ENCODE data around the gene KCTD12.
"Not testable (repeated sequence)": the region's sequence is repeated elsewhere in the genome, so short reads cannot be mapped to it uniquely, and the experiment has no call there.

KCTD12 gene

GRCh38 chr13:76903544-76904162, 17.4 kb upstream of the KCTD12 start:
- Mint-ChIP-seq H3K27ac (no peak overlapping the region), H3K9me3 (peaks cover 13% of the 10 kb centered on the region), H3K4me3 (no peak overlapping the region), H3K4me1 (ENCODE audit: low read depth) (no peaks in the 10 kb centered on the region), H3K27me3 (peaks cover 21% of the 10 kb centered on the region), H3K36me3 (ENCODE audit: low read depth) (peaks cover 8% of the 10 kb centered on the region)
- intact Hi-C loops (cut with micrococcal nuclease) = loop anchor here (1.0 to 10.0 kb wide), 6 partner anchors 79 to 1209 kb away; no protein-coding TSS in a partner anchor

DNA sequence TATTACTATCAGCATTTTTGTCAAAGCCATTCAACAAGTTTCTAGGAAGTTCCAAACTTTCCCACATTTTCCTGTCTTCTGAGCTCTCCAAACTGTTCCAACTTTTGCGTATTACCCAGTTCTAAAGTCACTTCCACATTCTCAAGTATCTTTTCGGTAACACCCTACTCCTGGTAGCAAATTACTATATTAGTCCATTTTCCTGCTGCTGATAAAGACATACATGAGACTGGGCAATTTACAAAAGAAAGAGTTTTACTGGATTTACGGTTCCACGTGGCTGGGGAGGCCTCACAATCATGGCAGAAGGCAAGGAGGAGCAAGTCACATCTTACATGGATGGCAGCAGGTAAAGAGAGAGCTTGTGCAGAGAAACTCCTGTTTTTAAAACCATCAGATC, 12.9 kb upstream of the KCTD12 start:
- H3K36me3 Mint-ChIP-seq (ENCODE audit: low read depth); intact Hi-C loops (cut with micrococcal nuclease); H3K4me3 Mint-ChIP-seq; H3K4me1 Mint-ChIP-seq (ENCODE audit: low read depth); H3K27ac Mint-ChIP-seq: not testable (repeated sequence)
- H3K9me3 Mint-ChIP-seq = peaks cover 29% of the 10 kb centered on the region
- peaks cover 11% of the 10 kb centered on the region for H3K27me3 Mint-ChIP-seq

- intact Hi-C loops (cut with micrococcal nuclease); H3K4me3 Mint-ChIP-seq; H3K27ac Mint-ChIP-seq; H3K27me3 Mint-ChIP-seq; H3K36me3 Mint-ChIP-seq (ENCODE audit: low read depth): not testable (repeated sequence)
- peaks cover 29% of the 10 kb centered on the region for H3K9me3 Mint-ChIP-seq
- peaks cover 12% of the 10 kb centered on the region for H3K4me1 Mint-ChIP-seq (ENCODE audit: low read depth)
Measured at GRCh38 chr13:76897171-76897570, 11.0 kb upstream of the KCTD12 start.

GRCh38 chr13:76894401-76895110, 8.4 kb upstream of the KCTD12 start:
- no peak overlapping the region for H3K4me3 Mint-ChIP-seq
- peaks cover 25% of the 10 kb centered on the region for H3K9me3 Mint-ChIP-seq
- H3K27ac Mint-ChIP-seq = no peak overlapping the region
- H3K27me3 Mint-ChIP-seq = peaks cover 4% of the 10 kb centered on the region
- peaks cover 9% of the 10 kb centered on the region for H3K36me3 Mint-ChIP-seq (ENCODE audit: low read depth)
- peaks cover 12% of the 10 kb centered on the region for H3K4me1 Mint-ChIP-seq (ENCODE audit: low read depth)
- intact Hi-C loops (cut with micrococcal nuclease) = no loop called here

DNA sequence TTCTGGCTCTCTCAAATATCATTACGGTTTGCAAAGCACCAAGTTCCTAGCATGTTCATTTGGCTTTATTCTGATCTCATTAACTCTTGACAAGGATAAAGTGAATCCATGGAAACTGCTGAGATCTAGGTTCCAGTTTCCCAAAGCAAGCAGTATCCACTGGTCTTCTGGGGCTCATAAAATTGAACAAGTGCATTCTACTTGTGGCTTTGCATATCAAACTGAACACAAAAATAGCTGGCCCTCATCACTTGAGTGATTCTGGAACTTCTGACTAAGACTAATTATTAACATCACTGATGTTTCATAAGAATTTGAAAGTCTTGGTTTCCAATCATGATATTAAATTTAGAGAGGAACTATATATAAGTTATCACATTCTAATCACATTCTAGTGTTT, 6.3 kb upstream of the KCTD12 start:
- no peak overlapping the region for H3K27ac Mint-ChIP-seq
- intact Hi-C loops (cut with micrococcal nuclease) = no loop called here
- peaks cover 12% of the 10 kb centered on the region for H3K9me3 Mint-ChIP-seq
- peaks cover 4% of the 10 kb centered on the region for H3K27me3 Mint-ChIP-seq
- no peaks in the 10 kb centered on the region for H3K36me3 Mint-ChIP-seq (ENCODE audit: low read depth)
- H3K4me3 Mint-ChIP-seq = no peak overlapping the region
- H3K4me1 Mint-ChIP-seq (ENCODE audit: low read depth) = peaks cover 27% of the 10 kb centered on the region

- H3K4me1 Mint-ChIP-seq (ENCODE audit: low read depth) = peaks cover 37% of the 10 kb centered on the region
- intact Hi-C loops (cut with micrococcal nuclease) = no loop called here
- H3K9me3 Mint-ChIP-seq = no peaks in the 10 kb centered on the region
- peaks cover 4% of the 10 kb centered on the region for H3K27me3 Mint-ChIP-seq
- H3K27ac Mint-ChIP-seq = no peak overlapping the region
- H3K4me3 Mint-ChIP-seq = no peak overlapping the region
- H3K36me3 Mint-ChIP-seq (ENCODE audit: low read depth) = peaks cover 11% of the 10 kb centered on the region
Measured at GRCh38 chr13:76890021-76890420, 3.8 kb upstream of the KCTD12 start.

- Mint-ChIP-seq H3K4me3 (no peak overlapping the region), H3K27ac (peak overlapping the region; percentile 61)
- intact Hi-C loops (cut with micrococcal nuclease) = loop anchor here (5.0 kb wide), 1 partner anchor 222 kb away; no protein-coding TSS in a partner anchor
Measured at GRCh38 chr13:76889254-76889653, 3.0 kb upstream of the KCTD12 start.

GRCh38 chr13:76888421-76888820, 2.2 kb upstream of the KCTD12 start:
- no peaks in the 10 kb centered on the region for H3K9me3 Mint-ChIP-seq
- H3K27ac Mint-ChIP-seq = peak overlapping the region; percentile 61
- peaks cover 23% of the 10 kb centered on the region for H3K36me3 Mint-ChIP-seq (ENCODE audit: low read depth)
- intact Hi-C loops (cut with micrococcal nuclease) = loop anchor here (5.0 kb wide), 1 partner anchor 221 kb away; no protein-coding TSS in a partner anchor
- peaks cover 25% of the 10 kb centered on the region for H3K4me1 Mint-ChIP-seq (ENCODE audit: low read depth)
- peaks cover 4% of the 10 kb centered on the region for H3K27me3 Mint-ChIP-seq
- no peak overlapping the region for H3K4me3 Mint-ChIP-seq

More at GRCh38 chr13:76889254-76889653, 3.0 kb upstream of the KCTD12 start:
- H3K9me3 Mint-ChIP-seq = no peaks in the 10 kb centered on the region
- peaks cover 4% of the 10 kb centered on the region for H3K27me3 Mint-ChIP-seq
- H3K36me3 Mint-ChIP-seq (ENCODE audit: low read depth) = peaks cover 19% of the 10 kb centered on the region
- peaks cover 30% of the 10 kb centered on the region for H3K4me1 Mint-ChIP-seq (ENCODE audit: low read depth)

GRCh38 chr13:76887076-76887563, 915 bp upstream of the KCTD12 start:
- H3K9me3 Mint-ChIP-seq = no peaks in the 10 kb centered on the region
- H3K27ac Mint-ChIP-seq = peak overlapping the region; percentile 97
- H3K4me3 Mint-ChIP-seq = peak overlapping the region; percentile 93
- intact Hi-C loops (cut with micrococcal nuclease) = loop anchor here (5.0 kb wide), 1 partner anchor 220 kb away; no protein-coding TSS in a partner anchor
- peaks cover 25% of the 10 kb centered on the region for H3K4me1 Mint-ChIP-seq (ENCODE audit: low read depth)
- peaks cover 27% of the 10 kb centered on the region for H3K36me3 Mint-ChIP-seq (ENCODE audit: low read depth)
- H3K27me3 Mint-ChIP-seq = peaks cover 4% of the 10 kb centered on the region

DNA sequence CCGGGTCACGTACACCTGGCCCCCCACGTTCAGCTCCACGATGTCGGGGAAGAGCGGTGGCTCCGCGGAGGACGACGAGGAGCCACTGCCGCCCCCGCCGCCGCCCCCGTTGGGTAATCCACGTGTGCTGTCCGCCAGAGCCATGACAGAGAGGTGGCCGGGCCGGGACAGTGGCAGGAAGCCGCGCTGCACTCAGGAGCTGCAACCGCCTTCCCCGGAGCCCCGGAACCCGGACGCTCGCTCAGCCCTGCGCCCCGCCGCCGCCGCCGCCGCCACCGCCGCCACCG, 257 bp downstream of the KCTD12 start:
- Mint-ChIP-seq H3K9me3 (no peaks in the 10 kb centered on the region), H3K27ac (peak overlapping the region; percentile 97), H3K4me3 (peak overlapping the region; percentile 93), H3K4me1 (ENCODE audit: low read depth) (peaks cover 25% of the 10 kb centered on the region), H3K36me3 (ENCODE audit: low read depth) (peaks cover 30% of the 10 kb centered on the region), H3K27me3 (peaks cover 4% of the 10 kb centered on the region)
- intact Hi-C loops (cut with micrococcal nuclease) = loop anchor here (5.0 kb wide), 1 partner anchor 219 kb away; no protein-coding TSS in a partner anchor

- Mint-ChIP-seq H3K27me3 (peaks cover 2% of the 10 kb centered on the region), H3K9me3 (no peaks in the 10 kb centered on the region), H3K4me3 (peak overlapping the region; percentile 93), H3K36me3 (ENCODE audit: low read depth) (peaks cover 30% of the 10 kb centered on the region), H3K27ac (peak overlapping the region; percentile 97), H3K4me1 (ENCODE audit: low read depth) (peaks cover 25% of the 10 kb centered on the region)
- intact Hi-C loops (cut with micrococcal nuclease) = loop anchor here (2.0 to 5.0 kb wide), 2 partner anchors 63 to 218 kb away; no protein-coding TSS in a partner anchor
Measured at GRCh38 chr13:76885203-76886004, 801 bp downstream of the KCTD12 start.

DNA sequence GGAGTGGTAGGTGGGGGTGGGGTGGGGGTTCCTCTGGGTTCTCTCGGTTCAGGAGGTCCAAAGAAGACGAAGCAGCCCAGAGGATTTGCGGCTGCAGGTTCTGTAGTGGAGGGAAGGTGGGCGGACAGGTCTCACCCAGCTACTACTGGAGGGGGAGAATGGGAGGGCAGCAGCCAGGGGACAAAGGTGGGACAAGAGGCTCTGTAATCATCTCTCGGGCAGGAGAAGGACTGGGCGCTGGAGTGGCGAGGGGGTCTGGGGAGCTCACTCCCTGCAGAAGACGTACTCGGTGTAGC, 1.4 kb downstream of the KCTD12 start:
- no peaks in the 10 kb centered on the region for H3K9me3 Mint-ChIP-seq
- H3K4me1 Mint-ChIP-seq (ENCODE audit: low read depth) = peaks cover 27% of the 10 kb centered on the region
- peak overlapping the region; percentile 97 for H3K27ac Mint-ChIP-seq
- H3K36me3 Mint-ChIP-seq (ENCODE audit: low read depth) = peaks cover 30% of the 10 kb centered on the region
- peak overlapping the region; percentile 93 for H3K4me3 Mint-ChIP-seq
- intact Hi-C loops (cut with micrococcal nuclease) = loop anchor here (2.0 to 5.0 kb wide), 3 partner anchors 62 to 218 kb away; no protein-coding TSS in a partner anchor
- peaks cover 2% of the 10 kb centered on the region for H3K27me3 Mint-ChIP-seq

DNA sequence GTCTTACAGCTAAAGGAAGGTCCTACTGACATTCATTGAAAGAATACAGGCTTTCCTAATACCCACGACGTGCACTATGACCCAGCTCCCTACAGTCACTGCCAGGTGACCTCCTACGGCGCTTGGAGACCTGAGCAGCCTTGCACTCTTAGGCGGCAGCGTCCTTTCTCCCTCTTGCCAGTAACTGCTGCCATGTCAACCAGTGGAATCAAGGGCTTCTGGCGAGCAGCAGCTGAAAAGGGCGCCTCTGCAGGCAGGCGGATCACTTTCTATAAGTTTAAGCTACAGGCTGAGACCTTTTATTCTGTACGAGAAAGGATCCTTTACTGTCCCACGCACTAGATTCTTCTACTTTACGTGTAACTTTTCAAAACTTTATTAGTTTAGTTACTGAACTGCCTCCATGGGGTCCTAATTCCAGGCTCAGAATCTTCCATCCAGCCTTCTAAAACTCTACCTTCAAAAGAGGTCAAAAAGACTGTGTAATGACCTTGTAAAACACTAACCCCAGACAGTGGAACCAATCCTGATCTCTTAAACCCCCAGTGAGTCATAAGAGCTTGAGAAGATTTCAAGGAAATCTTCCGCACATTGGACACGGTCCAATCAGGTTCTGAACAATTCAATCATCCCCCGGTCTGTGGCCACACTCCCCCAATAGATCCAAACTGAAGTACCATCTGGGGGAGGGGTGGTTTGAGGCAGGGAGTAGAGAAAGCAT, 1.9 kb downstream of the KCTD12 start:
- H3K36me3 Mint-ChIP-seq (ENCODE audit: low read depth) = peaks cover 30% of the 10 kb centered on the region
- peak overlapping the region; percentile 97 for H3K27ac Mint-ChIP-seq
- peak overlapping the region; percentile 93 for H3K4me3 Mint-ChIP-seq
- H3K27me3 Mint-ChIP-seq = peaks cover 2% of the 10 kb centered on the region
- no peaks in the 10 kb centered on the region for H3K9me3 Mint-ChIP-seq
- peaks cover 32% of the 10 kb centered on the region for H3K4me1 Mint-ChIP-seq (ENCODE audit: low read depth)
- intact Hi-C loops (cut with micrococcal nuclease) = loop anchor here (2.0 to 5.0 kb wide), 2 partner anchors 62 to 137 kb away; no protein-coding TSS in a partner anchor
